ENCODE measurements around the gene GHITM. TPM values are rescaled to one million over a fixed set of nuclear protein-coding genes. Genes with fewer than 3 reads are reported as not detected.

The GHITM gene
- total RNA-seq, 6 experiments from 2014 or later: 133 to 231 (median 166) TPM

GRCh38 chr10:84126785-84127167 is 12.5 kb upstream of the GHITM start:
- Histone ChIP-seq H3K4me1 (no peaks in the 10 kb centered on the region), H3K27ac (no peak overlapping the region), H3K27me3 (no peaks in the 10 kb centered on the region), H3K4me3 (no peak overlapping the region), H3K9me3 (no peaks in the 10 kb centered on the region), H3K36me3 (no peaks in the 10 kb centered on the region)
- no peak for TF ChIP-seq POLR2A (IDR thresholded peaks at IDR 0.05)
- no peak for TF ChIP-seq CTCF (IDR thresholded peaks at IDR 0.05)
- ATAC-seq: no peak
- 38% methylated on average over 1 of the region's 1 CpG for WGBS (ENCODE audit: insufficient coverage, low coverage, low lambda C conversion rate, missing lambda C conversion rate)
- intact Hi-C loops (cut with DNase I): no loop called here
- DNase-seq: no peak

GRCh38 chr10:84135836-84136235 is 3.5 kb upstream of the GHITM start:
- 46% methylated on average over 2 of the region's 2 CpGs for WGBS (ENCODE audit: insufficient coverage, low coverage, low lambda C conversion rate, missing lambda C conversion rate)
- no peak for ATAC-seq
- no peaks in the 10 kb centered on the region for H3K36me3 ChIP-seq
- H3K4me1 ChIP-seq: peaks cover 0 to 8% (median 2%) of the 10 kb centered on the region in 4 donors
- no peak overlapping the region for H3K27ac ChIP-seq
- DNase-seq: no peak
- H3K9me3 ChIP-seq: no peaks in the 10 kb centered on the region
- TF ChIP-seq CTCF (IDR thresholded peaks at IDR 0.05): no peak
- TF ChIP-seq POLR2A (IDR thresholded peaks at IDR 0.05): no peak
- no peak overlapping the region for H3K4me3 ChIP-seq
- no peaks in the 10 kb centered on the region for H3K27me3 ChIP-seq
- intact Hi-C loops (cut with DNase I): no loop called here

- TF ChIP-seq POLR2A (IDR thresholded peaks at IDR 0.05) (no peak), CTCF (IDR thresholded peaks at IDR 0.05) (no peak)
- Histone ChIP-seq H3K4me3 (no peak overlapping the region), H3K9me3 (no peaks in the 10 kb centered on the region), H3K27me3 (no peaks in the 10 kb centered on the region), H3K36me3 (peaks cover 0 to 15% (median 1%) of the 10 kb centered on the region in 4 donors), H3K27ac (no peak overlapping the region), H3K4me1 (peaks cover 0 to 14% (median 6%) of the 10 kb centered on the region in 4 donors)
- DNase-seq (no peak), ATAC-seq (no peak)
- intact Hi-C loops (cut with DNase I): no loop called here
- 92% methylated on average over 2 of the region's 2 CpGs for WGBS (ENCODE audit: insufficient coverage, low coverage, low lambda C conversion rate, missing lambda C conversion rate)
Observed at GRCh38 chr10:84137811-84138210, 1.5 kb upstream of the GHITM start.

GRCh38 chr10:84138478-84139125 is 707 bp upstream of the GHITM start:
- Histone ChIP-seq H3K36me3 (peaks cover 0 to 23% (median 5%) of the 10 kb centered on the region in 4 donors), H3K9me3 (no peaks in the 10 kb centered on the region), H3K4me3 (peak overlapping the region; percentile 96 to 100 (median 97)), H3K27ac (peak overlapping the region; percentile 79 to 98 (median 97)), H3K4me1 (peaks cover 0 to 14% (median 6%) of the 10 kb centered on the region in 4 donors), H3K27me3 (no peaks in the 10 kb centered on the region)
- TF ChIP-seq CTCF (IDR thresholded peaks at IDR 0.05) (no peak), POLR2A (IDR thresholded peaks at IDR 0.05) (no peak)
- peak in 3 of 4 donors; percentile 11 to 30 (median 19) for ATAC-seq
- intact Hi-C loops (cut with DNase I): no loop called here
- DNase-seq: peak in 2 of 3 donors; percentile 28 to 49
- WGBS (ENCODE audit: insufficient coverage, low coverage, low lambda C conversion rate, missing lambda C conversion rate): 48% methylated on average over 11 of the region's 20 CpGs
